ENCODE results near the gene MYOG.

Gene MYOG

GRCh38 chr1:203099805-203100515, 14.1 kb upstream of the MYOG start:
- H3K4me1 ChIP-seq (ENCODE audit: control insufficient read depth in 1 of 2, insufficient read depth in 2 of 2, low read length in 2 of 2): peaks cover 8 to 10% of the 10 kb centered on the region in 2 donors
- H3K36me3 ChIP-seq (ENCODE audit: control insufficient read depth in 1 of 2, insufficient read depth in 2 of 2, low read length in 2 of 2): no peaks in the 10 kb centered on the region
- no peak overlapping the region for H3K4me3 ChIP-seq (ENCODE audit: low read depth in 1 of 2, low read length in 2 of 2)
- H3K9me3 ChIP-seq (ENCODE audit: control insufficient read depth in 1 of 2, low read length in 2 of 2): peaks cover 0 to 8% of the 10 kb centered on the region in 2 donors
- no peak overlapping the region for H3K27ac ChIP-seq (ENCODE audit: low read depth, low read length)
- no peak overlapping the region for H3K9ac ChIP-seq (ENCODE audit: low read depth in 1 of 2, low read length in 2 of 2)
- no peaks in the 10 kb centered on the region for H3K27me3 ChIP-seq (ENCODE audit: control insufficient read depth in 1 of 2, insufficient read depth in 2 of 2, low read length in 2 of 2)

- Histone ChIP-seq H3K27me3 (ENCODE audit: control insufficient read depth in 1 of 2, insufficient read depth in 2 of 2, low read length in 2 of 2) (no peaks in the 10 kb centered on the region), H3K9ac (ENCODE audit: low read depth in 1 of 2, low read length in 2 of 2) (no peak overlapping the region), H3K9me3 (ENCODE audit: control insufficient read depth in 1 of 2, low read length in 2 of 2) (peaks cover 0 to 8% of the 10 kb centered on the region in 2 donors), H3K4me3 (ENCODE audit: low read depth in 1 of 2, low read length in 2 of 2) (no peak overlapping the region), H3K27ac (ENCODE audit: low read depth, low read length) (no peak overlapping the region), H3K4me1 (ENCODE audit: control insufficient read depth in 1 of 2, insufficient read depth in 2 of 2, low read length in 2 of 2) (peaks cover 8 to 10% of the 10 kb centered on the region in 2 donors), H3K36me3 (ENCODE audit: control insufficient read depth in 1 of 2, insufficient read depth in 2 of 2, low read length in 2 of 2) (no peaks in the 10 kb centered on the region)
Measured at GRCh38 chr1:203098914-203099520, 13.2 kb upstream of the MYOG start.

- H3K9me3 ChIP-seq (ENCODE audit: control insufficient read depth in 1 of 2, low read length in 2 of 2): peaks cover 0 to 8% of the 10 kb centered on the region in 2 donors
- H3K27me3 ChIP-seq (ENCODE audit: control insufficient read depth in 1 of 2, insufficient read depth in 2 of 2, low read length in 2 of 2): no peaks in the 10 kb centered on the region
- no peak overlapping the region for H3K27ac ChIP-seq (ENCODE audit: low read depth, low read length)
- H3K36me3 ChIP-seq (ENCODE audit: control insufficient read depth in 1 of 2, insufficient read depth in 2 of 2, low read length in 2 of 2): no peaks in the 10 kb centered on the region
- no peak overlapping the region for H3K4me3 ChIP-seq (ENCODE audit: low read depth in 1 of 2, low read length in 2 of 2)
- H3K4me1 ChIP-seq (ENCODE audit: control insufficient read depth in 1 of 2, insufficient read depth in 2 of 2, low read length in 2 of 2): peaks cover 8 to 10% of the 10 kb centered on the region in 2 donors
- H3K9ac ChIP-seq (ENCODE audit: low read depth in 1 of 2, low read length in 2 of 2): no peak overlapping the region
Measured at GRCh38 chr1:203098445-203098844, 12.6 kb upstream of the MYOG start.

- Histone ChIP-seq H3K9ac (ENCODE audit: low read depth in 1 of 2, low read length in 2 of 2) (no peak overlapping the region), H3K36me3 (ENCODE audit: control insufficient read depth in 1 of 2, insufficient read depth in 2 of 2, low read length in 2 of 2) (no peaks in the 10 kb centered on the region), H3K27me3 (ENCODE audit: control insufficient read depth in 1 of 2, insufficient read depth in 2 of 2, low read length in 2 of 2) (no peaks in the 10 kb centered on the region), H3K27ac (ENCODE audit: low read depth, low read length) (no peak overlapping the region), H3K9me3 (ENCODE audit: control insufficient read depth in 1 of 2, low read length in 2 of 2) (peaks cover 0 to 8% of the 10 kb centered on the region in 2 donors), H3K4me1 (ENCODE audit: control insufficient read depth in 1 of 2, insufficient read depth in 2 of 2, low read length in 2 of 2) (peaks cover 3 to 4% of the 10 kb centered on the region in 2 donors), H3K4me3 (ENCODE audit: low read depth in 1 of 2, low read length in 2 of 2) (no peak overlapping the region)
Measured at GRCh38 chr1:203097001-203097400, 11.2 kb upstream of the MYOG start.

GRCh38 chr1:203096566-203096965, 10.8 kb upstream of the MYOG start:
- H3K27me3 ChIP-seq (ENCODE audit: control insufficient read depth in 1 of 2, insufficient read depth in 2 of 2, low read length in 2 of 2): no peaks in the 10 kb centered on the region
- H3K4me1 ChIP-seq (ENCODE audit: control insufficient read depth in 1 of 2, insufficient read depth in 2 of 2, low read length in 2 of 2): peaks cover 0 to 3% of the 10 kb centered on the region in 2 donors
- H3K4me3 ChIP-seq (ENCODE audit: low read depth in 1 of 2, low read length in 2 of 2): no peak overlapping the region
- H3K9ac ChIP-seq (ENCODE audit: low read depth in 1 of 2, low read length in 2 of 2): no peak overlapping the region
- H3K27ac ChIP-seq (ENCODE audit: low read depth, low read length): no peak overlapping the region
- peaks cover 0 to 8% of the 10 kb centered on the region in 2 donors for H3K9me3 ChIP-seq (ENCODE audit: control insufficient read depth in 1 of 2, low read length in 2 of 2)
- H3K36me3 ChIP-seq (ENCODE audit: control insufficient read depth in 1 of 2, insufficient read depth in 2 of 2, low read length in 2 of 2): no peaks in the 10 kb centered on the region

GRCh38 chr1:203095061-203095690, 9.4 kb upstream of the MYOG start:
- Histone ChIP-seq H3K27ac (ENCODE audit: low read depth, low read length) (no peak overlapping the region), H3K4me1 (ENCODE audit: control insufficient read depth in 1 of 2, insufficient read depth in 2 of 2, low read length in 2 of 2) (peaks cover 0 to under 1% of the 10 kb centered on the region in 2 donors), H3K4me3 (ENCODE audit: low read depth in 1 of 2, low read length in 2 of 2) (no peak overlapping the region), H3K9me3 (ENCODE audit: control insufficient read depth in 1 of 2, low read length in 2 of 2) (peaks cover 0 to 8% of the 10 kb centered on the region in 2 donors), H3K9ac (ENCODE audit: low read depth in 1 of 2, low read length in 2 of 2) (no peak overlapping the region), H3K36me3 (ENCODE audit: control insufficient read depth in 1 of 2, insufficient read depth in 2 of 2, low read length in 2 of 2) (no peaks in the 10 kb centered on the region), H3K27me3 (ENCODE audit: control insufficient read depth in 1 of 2, insufficient read depth in 2 of 2, low read length in 2 of 2) (no peaks in the 10 kb centered on the region)

- no peaks in the 10 kb centered on the region for H3K4me1 ChIP-seq (ENCODE audit: control insufficient read depth in 1 of 2, insufficient read depth in 2 of 2, low read length in 2 of 2)
- no peak overlapping the region for H3K9ac ChIP-seq (ENCODE audit: low read depth in 1 of 2, low read length in 2 of 2)
- H3K27me3 ChIP-seq (ENCODE audit: control insufficient read depth in 1 of 2, insufficient read depth in 2 of 2, low read length in 2 of 2): no peaks in the 10 kb centered on the region
- peaks cover 0 to 8% of the 10 kb centered on the region in 2 donors for H3K9me3 ChIP-seq (ENCODE audit: control insufficient read depth in 1 of 2, low read length in 2 of 2)
- H3K36me3 ChIP-seq (ENCODE audit: control insufficient read depth in 1 of 2, insufficient read depth in 2 of 2, low read length in 2 of 2): no peaks in the 10 kb centered on the region
- no peak overlapping the region for H3K27ac ChIP-seq (ENCODE audit: low read depth, low read length)
- no peak overlapping the region for H3K4me3 ChIP-seq (ENCODE audit: low read depth in 1 of 2, low read length in 2 of 2)
Measured at GRCh38 chr1:203093754-203094410, 8.1 kb upstream of the MYOG start.

- Histone ChIP-seq H3K27ac (ENCODE audit: low read depth, low read length) (no peak overlapping the region), H3K4me1 (ENCODE audit: control insufficient read depth in 1 of 2, insufficient read depth in 2 of 2, low read length in 2 of 2) (no peaks in the 10 kb centered on the region), H3K27me3 (ENCODE audit: control insufficient read depth in 1 of 2, insufficient read depth in 2 of 2, low read length in 2 of 2) (no peaks in the 10 kb centered on the region), H3K36me3 (ENCODE audit: control insufficient read depth in 1 of 2, insufficient read depth in 2 of 2, low read length in 2 of 2) (no peaks in the 10 kb centered on the region), H3K4me3 (ENCODE audit: low read depth in 1 of 2, low read length in 2 of 2) (no peak overlapping the region), H3K9me3 (ENCODE audit: control insufficient read depth in 1 of 2, low read length in 2 of 2) (peaks cover 0 to 8% of the 10 kb centered on the region in 2 donors), H3K9ac (ENCODE audit: low read depth in 1 of 2, low read length in 2 of 2) (no peak overlapping the region)
Measured at GRCh38 chr1:203091761-203092330, 6.0 kb upstream of the MYOG start.

GRCh38 chr1:203091199-203091477, 5.3 kb upstream of the MYOG start:
- no peak overlapping the region for H3K27ac ChIP-seq (ENCODE audit: low read depth, low read length)
- H3K9ac ChIP-seq (ENCODE audit: low read depth in 1 of 2, low read length in 2 of 2): no peak overlapping the region
- H3K27me3 ChIP-seq (ENCODE audit: control insufficient read depth in 1 of 2, insufficient read depth in 2 of 2, low read length in 2 of 2): no peaks in the 10 kb centered on the region
- H3K36me3 ChIP-seq (ENCODE audit: control insufficient read depth in 1 of 2, insufficient read depth in 2 of 2, low read length in 2 of 2): no peaks in the 10 kb centered on the region
- H3K4me3 ChIP-seq (ENCODE audit: low read depth in 1 of 2, low read length in 2 of 2): no peak overlapping the region
- peaks cover 0 to 8% of the 10 kb centered on the region in 2 donors for H3K9me3 ChIP-seq (ENCODE audit: control insufficient read depth in 1 of 2, low read length in 2 of 2)
- H3K4me1 ChIP-seq (ENCODE audit: control insufficient read depth in 1 of 2, insufficient read depth in 2 of 2, low read length in 2 of 2): no peaks in the 10 kb centered on the region

All from duodenal mucosa (tissue), 2 donors.